ENCODE measurements around the gene FBXO31.

The FBXO31 gene

GRCh38 chr16:87324411-87325275 is 58.9 kb downstream of the FBXO31 start:
- DNase-seq, result peak; percentile 27

- no peak for DNase-seq
These were observed 59.7 kb downstream of the FBXO31 start for GRCh38 chr16:87323727-87324410.

GRCh38 chr16:87322833-87323726 is 60.5 kb downstream of the FBXO31 start:
- DNase-seq, result no peak

- DNase-seq, result no peak
These were observed 61.2 kb downstream of the FBXO31 start for GRCh38 chr16:87322360-87322759.

- no peak for DNase-seq
These were observed 62.1 kb downstream of the FBXO31 start for GRCh38 chr16:87321336-87322107.

- no peak for DNase-seq
These were observed 62.9 kb downstream of the FBXO31 start for GRCh38 chr16:87320510-87321227.

GRCh38 chr16:87319997-87320491 is 63.5 kb downstream of the FBXO31 start:
- DNase-seq, result no peak

- no peak for DNase-seq
These were observed 64.6 kb downstream of the FBXO31 start for GRCh38 chr16:87319011-87319410.

GRCh38 chr16:87317750-87318644 is 65.6 kb downstream of the FBXO31 start:
- peak; percentile 44 for DNase-seq

- peak; percentile 95 for DNase-seq
These were observed 66.4 kb downstream of the FBXO31 start, which contains the start of gene C16orf95 for GRCh38 chr16:87316923-87317749. Gene C16orf95, minus strand, starts transcription at chr16:87317392. Its CDS starts 150 bp downstream, at chr16:87317242.

GRCh38 chr16:87316450-87316922 is 67.1 kb downstream of the FBXO31 start:
- no peak for DNase-seq

GRCh38 chr16:87314990-87315420 is 68.6 kb downstream of the FBXO31 start:
- DNase-seq, result no peak

- DNase-seq, result no peak
These were observed 71.6 kb downstream of the FBXO31 start for GRCh38 chr16:87312008-87312407.

GRCh38 chr16:87311387-87311786 is 72.2 kb downstream of the FBXO31 start:
- no peak for DNase-seq

GRCh38 chr16:87310610-87311009 is 73.0 kb downstream of the FBXO31 start:
- DNase-seq, result no peak

- DNase-seq, result no peak
These were observed 73.7 kb downstream of the FBXO31 start for GRCh38 chr16:87309620-87310525.

- DNase-seq, result no peak
These were observed 74.8 kb downstream of the FBXO31 start for GRCh38 chr16:87308826-87309225.

GRCh38 chr16:87306516-87306915 is 77.1 kb downstream of the FBXO31 start:
- DNase-seq, result no peak

Measured in fibroblast of upper back skin (primary cell).